Cardiac atrium fibroblast (primary cell): ENCODE measurements around the gene ACOT4. TPM values are rescaled to one million over a fixed set of nuclear protein-coding genes. Genes with fewer than 3 reads are reported as not detected.

Source experiments
- total RNA-seq: library from RNA; depleted of rRNA; stranded (reverse); fragments of >200 nt; gene quantifications from 2 replicates; pipeline ENCODE4 v1.2.3, GENCODE V29; 2015

Gene ACOT4
- total RNA-seq: 0.49 and 1.4 TPM in 2 replicates

DNA sequence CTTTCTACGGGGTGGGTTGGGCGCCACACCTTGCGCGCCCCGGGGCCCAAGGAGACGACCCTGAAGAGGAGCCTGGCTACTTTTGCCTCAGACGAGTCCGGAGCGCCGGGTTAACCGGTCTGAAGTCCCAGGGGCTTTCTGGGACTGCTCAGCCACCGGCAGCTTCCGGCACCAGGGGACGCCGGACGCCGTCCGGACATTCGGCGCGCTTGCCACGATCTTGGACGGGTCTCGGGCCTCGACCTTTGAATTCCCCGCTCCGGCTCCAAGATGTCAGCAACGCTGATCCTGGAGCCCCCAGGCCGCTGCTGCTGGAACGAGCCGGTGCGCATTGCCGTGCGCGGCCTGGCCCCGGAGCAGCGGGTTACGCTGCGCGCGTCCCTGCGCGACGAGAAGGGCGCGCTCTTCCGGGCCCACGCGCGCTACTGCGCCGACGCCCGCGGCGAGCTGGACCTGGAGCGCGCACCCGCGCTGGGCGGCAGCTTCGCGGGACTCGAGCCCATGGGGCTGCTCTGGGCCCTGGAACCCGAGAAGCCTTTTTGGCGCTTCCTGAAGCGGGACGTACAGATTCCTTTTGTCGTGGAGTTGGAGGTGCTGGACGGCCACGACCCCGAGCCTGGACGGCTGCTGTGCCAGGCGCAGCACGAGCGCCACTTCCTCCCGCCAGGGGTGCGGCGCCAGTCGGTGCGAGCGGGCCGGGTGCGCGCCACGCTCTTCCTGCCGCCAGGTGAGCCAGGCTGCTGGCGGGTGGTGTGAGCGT lies at the start of gene ACOT4:
Gene ACOT4, plus strand, starts transcription at position 184 of the 760 bp plus-strand sequence. Its CDS starts 87 bp downstream, at position 271.

GRCh38 chr14:73569185-73569958 lies 22.3 kb upstream of the ACOT4 start, which contains the start of gene ACOT2:
Gene ACOT2 (plus strand): TSS chr14:73569213. CDS start chr14:73569241, 28 bp downstream.

GRCh38 chr14:73612339-73613045 lies 20.8 kb downstream of the ACOT4 start, which contains the start of gene ACOT6:
Gene ACOT6 (plus strand): TSS chr14:73612517. CDS start chr14:73612572, 55 bp downstream.

DNA sequence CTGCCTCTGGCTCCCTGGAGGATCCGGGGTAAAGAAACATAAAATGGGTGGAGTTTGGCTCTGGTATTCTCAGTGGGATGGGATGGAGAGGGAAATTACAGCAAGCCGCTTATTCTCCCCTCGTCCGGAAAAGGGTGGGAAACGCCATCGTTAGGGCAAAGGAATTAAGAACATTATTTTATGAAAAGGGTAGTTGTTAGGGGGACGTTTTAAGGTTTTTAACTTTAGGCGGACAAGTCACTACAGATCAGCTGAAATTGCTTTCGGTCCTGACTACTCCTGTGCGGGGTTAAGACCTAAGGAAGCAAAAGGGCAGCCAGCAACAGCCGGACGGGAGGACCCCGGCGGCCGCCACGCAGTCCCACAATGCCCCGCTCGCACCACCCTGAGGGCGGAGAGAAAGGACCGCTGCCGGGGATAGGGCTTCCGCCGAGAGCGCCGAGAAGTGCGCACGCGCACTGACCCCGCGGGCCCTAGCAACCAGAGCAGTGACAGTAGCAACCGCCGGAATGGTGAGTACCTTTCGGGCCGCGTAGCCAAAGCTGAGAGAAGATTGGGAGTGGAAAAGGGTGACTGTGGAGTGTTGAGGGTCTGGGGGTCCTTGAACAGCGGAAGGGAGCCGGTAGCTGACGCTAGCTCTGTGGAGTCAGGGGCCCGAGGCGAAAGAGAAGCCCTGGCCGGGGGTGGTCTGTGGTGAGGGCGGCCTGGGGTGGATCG lies 53.0 kb downstream of the ACOT4 start, which contains the start of gene DNAL1:
Gene DNAL1, plus strand, starts transcription at position 456 of the 717 bp plus-strand sequence. Its CDS starts 54 bp downstream, at position 510.

Other genes with a start within 250 kb of the ACOT4 start
- 32.5 and 33.4 TPM in 2 replicates for gene NUMB, start 133.3 kb upstream of the ACOT4 start, total RNA-seq
- gene RIOX1, start 100.9 kb upstream of the ACOT4 start, total RNA-seq: 13.2 and 20.3 TPM in 2 replicates
- gene ACOT1, start 54.7 kb upstream of the ACOT4 start, total RNA-seq: 2.4 and 2.5 TPM in 2 replicates
- not detected in 2 replicates for gene HEATR4, start 32.9 kb upstream of the ACOT4 start, total RNA-seq
- 43.4 and 57.2 TPM in 2 replicates for gene ACOT2, start 22.7 kb upstream of the ACOT4 start, total RNA-seq
- not detected in 2 replicates for gene ACOT6, start 20.6 kb downstream of the ACOT4 start, total RNA-seq
- 7.8 and 9.6 TPM in 2 replicates for gene DNAL1, start 53.1 kb downstream of the ACOT4 start, total RNA-seq
- 19.0 and 22.5 TPM in 2 replicates for gene PNMA1, start 122.5 kb downstream of the ACOT4 start, total RNA-seq